ENCODE measurements around the gene TKFC.

DNA sequence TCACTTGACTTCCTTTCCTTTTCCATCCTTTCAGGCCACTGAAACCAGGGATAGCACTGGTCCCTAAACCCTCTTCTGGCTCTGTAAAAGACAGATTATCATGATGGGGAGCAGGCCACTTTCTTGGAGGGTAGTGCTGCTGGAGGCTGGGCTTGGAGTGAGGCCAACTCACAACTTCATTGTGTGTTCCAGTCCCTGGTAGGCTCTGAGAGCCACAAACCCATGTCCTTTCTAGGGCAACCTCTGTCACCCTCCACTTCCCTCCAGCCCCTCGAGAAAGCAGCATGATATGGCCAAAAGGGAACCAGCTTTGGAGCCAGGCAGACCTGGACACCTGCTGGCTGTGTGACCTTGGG, 2.3 kb downstream of the TKFC start:
- TF ChIP-seq, protein P1, sequence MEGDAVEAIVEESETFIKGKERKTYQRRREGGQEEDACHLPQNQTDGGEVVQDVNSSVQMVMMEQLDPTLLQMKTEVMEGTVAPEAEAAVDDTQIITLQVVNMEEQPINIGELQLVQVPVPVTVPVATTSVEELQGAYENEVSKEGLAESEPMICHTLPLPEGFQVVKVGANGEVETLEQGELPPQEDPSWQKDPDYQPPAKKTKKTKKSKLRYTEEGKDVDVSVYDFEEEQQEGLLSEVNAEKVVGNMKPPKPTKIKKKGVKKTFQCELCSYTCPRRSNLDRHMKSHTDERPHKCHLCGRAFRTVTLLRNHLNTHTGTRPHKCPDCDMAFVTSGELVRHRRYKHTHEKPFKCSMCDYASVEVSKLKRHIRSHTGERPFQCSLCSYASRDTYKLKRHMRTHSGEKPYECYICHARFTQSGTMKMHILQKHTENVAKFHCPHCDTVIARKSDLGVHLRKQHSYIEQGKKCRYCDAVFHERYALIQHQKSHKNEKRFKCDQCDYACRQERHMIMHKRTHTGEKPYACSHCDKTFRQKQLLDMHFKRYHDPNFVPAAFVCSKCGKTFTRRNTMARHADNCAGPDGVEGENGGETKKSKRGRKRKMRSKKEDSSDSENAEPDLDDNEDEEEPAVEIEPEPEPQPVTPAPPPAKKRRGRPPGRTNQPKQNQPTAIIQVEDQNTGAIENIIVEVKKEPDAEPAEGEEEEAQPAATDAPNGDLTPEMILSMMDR (IDR thresholded peaks at IDR 0.05; ENCODE audit: low read depth, low read length), result no peak
- no peak for TF ChIP-seq EZH2phosphoT487 (IDR thresholded peaks at IDR 0.05; ENCODE audit: low read depth)
